ENCODE results near the gene YEATS4. TPM values are rescaled to one million over a fixed set of nuclear protein-coding genes. Genes with fewer than 3 reads are reported as not detected.

The YEATS4 gene
- total and polyA plus RNA-seq, 2 donors from 2014 or later = 14.5 to 15.6 TPM

DNA sequence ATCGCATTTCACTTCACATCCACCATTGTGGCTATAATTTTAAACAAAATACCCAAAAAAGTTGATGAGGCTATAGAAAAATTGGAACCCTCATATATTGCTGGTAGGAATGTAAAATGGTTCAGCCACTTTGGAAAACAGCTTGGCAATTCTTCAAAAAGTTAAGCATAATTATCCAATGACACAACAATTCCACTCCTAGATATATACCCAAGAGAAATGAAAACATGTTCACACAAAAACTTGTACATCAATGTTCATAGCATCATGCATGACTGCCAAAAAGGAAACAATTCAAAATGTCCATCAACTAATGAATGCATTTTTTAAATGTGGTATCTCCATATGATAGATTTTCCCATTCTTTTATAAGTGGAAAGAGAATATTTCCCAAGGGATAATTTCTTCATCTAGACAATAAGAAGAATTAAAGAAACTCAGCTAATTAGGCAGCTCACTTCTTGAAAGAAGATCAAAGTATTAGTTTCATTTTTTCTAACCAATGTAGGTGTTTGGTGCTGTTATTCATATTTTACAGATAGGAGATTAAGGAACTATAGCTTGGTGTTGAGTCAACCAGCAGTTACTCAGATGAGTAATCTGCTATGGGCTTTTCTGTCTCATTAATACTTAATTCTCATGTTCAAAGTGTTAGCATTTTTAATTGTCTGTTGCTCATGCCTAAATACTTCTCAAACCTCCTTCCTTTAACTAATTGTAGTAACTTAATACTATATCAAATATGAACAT is 32.8 kb downstream of the YEATS4 start:
- H3K9me3 ChIP-seq (ENCODE audit: control insufficient read depth in 2 of 3, insufficient read depth in 1 of 3, low read length in 3 of 3) = peaks cover 0 to 3% (median 0%) of the 10 kb centered on the region in 3 donors
- TF ChIP-seq, protein P1, sequence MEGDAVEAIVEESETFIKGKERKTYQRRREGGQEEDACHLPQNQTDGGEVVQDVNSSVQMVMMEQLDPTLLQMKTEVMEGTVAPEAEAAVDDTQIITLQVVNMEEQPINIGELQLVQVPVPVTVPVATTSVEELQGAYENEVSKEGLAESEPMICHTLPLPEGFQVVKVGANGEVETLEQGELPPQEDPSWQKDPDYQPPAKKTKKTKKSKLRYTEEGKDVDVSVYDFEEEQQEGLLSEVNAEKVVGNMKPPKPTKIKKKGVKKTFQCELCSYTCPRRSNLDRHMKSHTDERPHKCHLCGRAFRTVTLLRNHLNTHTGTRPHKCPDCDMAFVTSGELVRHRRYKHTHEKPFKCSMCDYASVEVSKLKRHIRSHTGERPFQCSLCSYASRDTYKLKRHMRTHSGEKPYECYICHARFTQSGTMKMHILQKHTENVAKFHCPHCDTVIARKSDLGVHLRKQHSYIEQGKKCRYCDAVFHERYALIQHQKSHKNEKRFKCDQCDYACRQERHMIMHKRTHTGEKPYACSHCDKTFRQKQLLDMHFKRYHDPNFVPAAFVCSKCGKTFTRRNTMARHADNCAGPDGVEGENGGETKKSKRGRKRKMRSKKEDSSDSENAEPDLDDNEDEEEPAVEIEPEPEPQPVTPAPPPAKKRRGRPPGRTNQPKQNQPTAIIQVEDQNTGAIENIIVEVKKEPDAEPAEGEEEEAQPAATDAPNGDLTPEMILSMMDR (IDR thresholded peaks at IDR 0.05; ENCODE audit: borderline replicate concordance, extremely low read depth, insufficient read depth) = no peak
- H3K4me1 ChIP-seq (ENCODE audit: control insufficient read depth in 2 of 3, insufficient read depth in 2 of 3, low read depth in 1 of 3, low read length in 3 of 3) = no peaks in the 10 kb centered on the region
- no peak overlapping the region for H3K27ac ChIP-seq (ENCODE audit: low read depth in 2 of 2, low read length in 2 of 2)
- no peak for DNase-seq
- peaks cover 0 to 5% (median 4%) of the 10 kb centered on the region in 3 donors for H3K36me3 ChIP-seq (ENCODE audit: control insufficient read depth in 2 of 3, insufficient read depth in 3 of 3, low read length in 3 of 3)
- H3K4me3 ChIP-seq (ENCODE audit: low read length in 3 of 3) = no peak overlapping the region
- intact Hi-C loops (cut with DNase I) = no loop called here
- no peak overlapping the region for H3K9ac ChIP-seq (ENCODE audit: low read length in 3 of 3)
- H3K27me3 ChIP-seq (ENCODE audit: control insufficient read depth, insufficient read depth, low read length) = no peaks in the 10 kb centered on the region
- no peak for FAIRE-seq

DNA sequence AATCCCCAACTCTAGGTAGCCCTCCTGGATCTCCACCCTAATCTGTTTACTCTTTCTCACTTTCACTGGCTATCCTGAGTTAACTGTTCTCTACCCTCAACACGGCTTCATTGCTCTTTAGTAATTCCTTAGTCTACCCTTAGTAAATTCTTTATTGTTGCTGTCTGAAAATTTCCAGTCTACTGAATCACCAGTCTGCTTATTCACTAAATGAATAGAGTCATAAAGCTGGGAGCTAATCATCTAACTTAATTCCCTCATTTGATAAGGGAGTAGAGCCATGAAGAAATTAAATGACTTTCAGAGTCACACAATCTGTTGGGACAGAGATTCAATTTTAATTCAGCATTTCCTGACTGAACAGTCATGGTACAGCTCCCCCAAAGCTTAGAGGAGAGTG is 36.5 kb downstream of the YEATS4 start:
- TF ChIP-seq, protein P1 (IDR thresholded peaks at IDR 0.05; ENCODE audit: borderline replicate concordance, extremely low read depth, insufficient read depth) = no peak
- H3K9ac ChIP-seq (ENCODE audit: low read length in 3 of 3) = no peak overlapping the region
- DNase-seq = no peak
- H3K27me3 ChIP-seq (ENCODE audit: control insufficient read depth, insufficient read depth, low read length) = no peaks in the 10 kb centered on the region
- no peaks in the 10 kb centered on the region for H3K4me1 ChIP-seq (ENCODE audit: control insufficient read depth in 2 of 3, insufficient read depth in 2 of 3, low read depth in 1 of 3, low read length in 3 of 3)
- no peak for FAIRE-seq
- peaks cover 0 to 3% (median 0%) of the 10 kb centered on the region in 3 donors for H3K9me3 ChIP-seq (ENCODE audit: control insufficient read depth in 2 of 3, insufficient read depth in 1 of 3, low read length in 3 of 3)
- H3K4me3 ChIP-seq (ENCODE audit: low read length in 3 of 3) = no peak overlapping the region
- H3K27ac ChIP-seq (ENCODE audit: low read depth in 2 of 2, low read length in 2 of 2) = no peak overlapping the region
- H3K36me3 ChIP-seq (ENCODE audit: control insufficient read depth in 2 of 3, insufficient read depth in 3 of 3, low read length in 3 of 3) = peaks cover 0 to 5% (median 0%) of the 10 kb centered on the region in 3 donors
- intact Hi-C loops (cut with DNase I) = no loop called here

DNA sequence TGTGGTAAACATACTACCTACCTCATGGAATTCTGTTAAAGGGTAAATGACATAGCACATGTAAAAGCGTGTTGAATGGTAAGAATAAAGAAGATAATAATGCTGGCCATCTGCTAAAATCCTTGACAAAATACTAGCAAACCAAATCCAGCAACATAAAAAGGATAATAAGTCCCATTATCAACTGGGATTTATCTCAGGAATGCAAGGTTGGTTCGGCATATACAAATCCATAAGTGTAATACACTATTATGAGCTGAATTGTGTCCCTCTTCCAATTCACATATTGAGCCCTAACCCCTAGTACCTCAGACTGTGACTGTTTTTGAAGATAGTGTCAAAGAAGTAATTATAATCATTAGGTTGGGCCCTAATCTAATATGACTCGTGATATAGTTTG is 37.4 kb downstream of the YEATS4 start:
- FAIRE-seq = no peak
- DNase-seq = no peak

More for the DNA sequence above, 37.4 kb downstream of the YEATS4 start:
- intact Hi-C loops (cut with DNase I) = no loop called here
- peaks cover 0 to 3% (median 0%) of the 10 kb centered on the region in 3 donors for H3K9me3 ChIP-seq (ENCODE audit: control insufficient read depth in 2 of 3, insufficient read depth in 1 of 3, low read length in 3 of 3)
- no peaks in the 10 kb centered on the region for H3K36me3 ChIP-seq (ENCODE audit: control insufficient read depth in 2 of 3, insufficient read depth in 3 of 3, low read length in 3 of 3)
- H3K27ac ChIP-seq (ENCODE audit: low read depth in 2 of 2, low read length in 2 of 2) = no peak overlapping the region
- TF ChIP-seq, protein P1 (IDR thresholded peaks at IDR 0.05; ENCODE audit: borderline replicate concordance, extremely low read depth, insufficient read depth) = no peak
- H3K27me3 ChIP-seq (ENCODE audit: control insufficient read depth, insufficient read depth, low read length) = no peaks in the 10 kb centered on the region
- no peaks in the 10 kb centered on the region for H3K4me1 ChIP-seq (ENCODE audit: control insufficient read depth in 2 of 3, insufficient read depth in 2 of 3, low read depth in 1 of 3, low read length in 3 of 3)
- H3K9ac ChIP-seq (ENCODE audit: low read length in 3 of 3) = no peak overlapping the region
- H3K4me3 ChIP-seq (ENCODE audit: low read length in 3 of 3) = no peak overlapping the region
